NB4 (cell line): ENCODE measurements around the gene ZNF836.
A peak's percentile ranks its signal among the peaks of the same experiment; 100 is the strongest.
"Not testable (repeated sequence)": the region's sequence is repeated elsewhere in the genome, so short reads cannot be mapped to it uniquely, and the experiment has no call there.

Source experiments
- DNase-seq: peaks from one replicate; pipeline ENCODE4 v3.0.0; 2010; ENCODE audit warnings: low read depth
- H3K4me3 ChIP-seq: one replicate; pipeline ENCODE4 v1.5.1; 2011; ENCODE audit warnings: mild to moderate bottlenecking, low read depth, low read length, moderate library complexity
- MYC ChIP-seq: IDR thresholded peaks from 2 replicates; pipeline ENCODE4 v1.6.1; 2011; ENCODE audit warnings: low read depth, low read length
- POLR2A ChIP-seq: IDR thresholded peaks from 2 replicates; pipeline ENCODE4 v1.6.1; 2011; ENCODE audit warnings: mild to moderate bottlenecking; ENCODE audit not compliant: insufficient read length; ENCODE audit errors: extremely low read depth
- TF ChIP-seq, protein P1 (sequence below): IDR thresholded peaks from one replicate; pipeline ENCODE4 v1.5.1; 2012; ENCODE audit warnings: low read depth, low read length
- TF ChIP-seq, protein P2 (sequence below): IDR thresholded peaks from 2 replicates; pipeline ENCODE4 v1.6.1; 2011; ENCODE audit warnings: low read depth, low read length

The ZNF836 gene

DNA sequence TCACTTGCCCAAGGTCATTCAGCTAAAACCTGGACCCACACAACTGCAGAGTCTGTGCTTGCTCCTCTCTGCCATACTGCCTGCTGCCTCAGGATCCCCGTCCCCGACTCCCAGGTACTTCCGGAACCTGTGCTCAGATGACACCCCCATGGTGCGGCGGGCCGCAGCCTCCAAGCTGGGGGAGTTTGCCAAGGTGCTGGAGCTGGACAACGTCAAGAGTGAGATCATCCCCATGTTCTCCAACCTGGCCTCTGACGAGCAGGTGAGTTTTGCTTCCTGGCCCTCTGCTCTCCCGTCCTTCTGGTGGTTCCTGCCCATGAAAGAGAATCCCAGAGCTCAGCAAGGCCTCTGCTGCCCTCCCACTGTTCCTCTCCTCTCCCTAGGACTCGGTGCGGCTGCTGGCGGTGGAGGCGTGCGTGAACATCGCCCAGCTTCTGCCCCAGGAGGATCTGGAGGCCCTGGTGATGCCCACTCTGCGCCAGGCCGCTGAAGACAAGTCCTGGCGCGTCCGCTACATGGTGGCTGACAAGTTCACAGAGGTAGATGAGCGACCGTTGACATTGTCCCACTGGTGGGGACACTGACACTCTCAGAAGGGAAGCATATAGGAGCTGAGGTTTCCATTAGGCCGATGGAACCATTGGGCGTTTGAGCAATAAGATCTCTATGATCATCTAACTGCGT is 41.3 kb upstream of the ZNF836 start:
- no peak overlapping the region for H3K4me3 ChIP-seq
- TF ChIP-seq MYC (no peak), POLR2A (no peak)
- TF ChIP-seq, protein P1, sequence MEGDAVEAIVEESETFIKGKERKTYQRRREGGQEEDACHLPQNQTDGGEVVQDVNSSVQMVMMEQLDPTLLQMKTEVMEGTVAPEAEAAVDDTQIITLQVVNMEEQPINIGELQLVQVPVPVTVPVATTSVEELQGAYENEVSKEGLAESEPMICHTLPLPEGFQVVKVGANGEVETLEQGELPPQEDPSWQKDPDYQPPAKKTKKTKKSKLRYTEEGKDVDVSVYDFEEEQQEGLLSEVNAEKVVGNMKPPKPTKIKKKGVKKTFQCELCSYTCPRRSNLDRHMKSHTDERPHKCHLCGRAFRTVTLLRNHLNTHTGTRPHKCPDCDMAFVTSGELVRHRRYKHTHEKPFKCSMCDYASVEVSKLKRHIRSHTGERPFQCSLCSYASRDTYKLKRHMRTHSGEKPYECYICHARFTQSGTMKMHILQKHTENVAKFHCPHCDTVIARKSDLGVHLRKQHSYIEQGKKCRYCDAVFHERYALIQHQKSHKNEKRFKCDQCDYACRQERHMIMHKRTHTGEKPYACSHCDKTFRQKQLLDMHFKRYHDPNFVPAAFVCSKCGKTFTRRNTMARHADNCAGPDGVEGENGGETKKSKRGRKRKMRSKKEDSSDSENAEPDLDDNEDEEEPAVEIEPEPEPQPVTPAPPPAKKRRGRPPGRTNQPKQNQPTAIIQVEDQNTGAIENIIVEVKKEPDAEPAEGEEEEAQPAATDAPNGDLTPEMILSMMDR: no peak
- TF ChIP-seq, protein P2, sequence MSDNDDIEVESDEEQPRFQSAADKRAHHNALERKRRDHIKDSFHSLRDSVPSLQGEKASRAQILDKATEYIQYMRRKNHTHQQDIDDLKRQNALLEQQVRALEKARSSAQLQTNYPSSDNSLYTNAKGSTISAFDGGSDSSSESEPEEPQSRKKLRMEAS: no peak
- DNase-seq: no peak

DNA sequence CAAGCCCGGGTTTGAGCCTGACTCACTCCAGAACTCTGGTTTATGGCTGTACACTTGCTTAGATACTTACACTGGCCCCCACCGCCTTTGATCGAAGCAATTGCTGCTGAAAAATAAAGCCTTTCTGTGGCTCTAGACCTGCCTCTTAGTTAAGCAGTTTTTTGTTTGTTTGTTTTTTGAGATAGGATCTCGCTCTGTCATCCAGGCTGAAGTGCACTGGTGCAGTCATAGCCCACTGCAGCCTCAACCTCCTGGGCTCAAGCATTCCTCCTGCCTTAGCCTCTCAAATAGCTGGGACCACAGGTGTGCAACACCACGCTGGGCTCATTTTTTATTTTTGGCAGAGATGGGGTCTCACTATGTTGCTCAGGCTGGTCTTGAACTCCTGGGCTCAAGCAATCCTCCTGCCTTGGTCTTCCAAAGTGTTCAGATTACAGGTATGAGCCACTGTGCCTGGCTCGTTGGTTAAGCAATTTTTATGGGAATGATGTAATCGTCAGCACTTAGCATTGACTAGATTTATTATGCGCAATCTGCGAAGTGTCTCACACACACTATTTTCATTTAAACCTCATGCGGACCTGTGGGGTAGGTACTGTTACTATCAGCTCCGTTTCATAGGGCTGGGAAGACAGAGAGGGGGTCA is 40.6 kb upstream of the ZNF836 start:
- H3K4me3 ChIP-seq: no peak overlapping the region
- peak; percentile 10 for DNase-seq
- TF ChIP-seq, protein P1: no peak
- TF ChIP-seq POLR2A: no peak
- TF ChIP-seq, protein P2: no peak
- no peak for TF ChIP-seq MYC

DNA sequence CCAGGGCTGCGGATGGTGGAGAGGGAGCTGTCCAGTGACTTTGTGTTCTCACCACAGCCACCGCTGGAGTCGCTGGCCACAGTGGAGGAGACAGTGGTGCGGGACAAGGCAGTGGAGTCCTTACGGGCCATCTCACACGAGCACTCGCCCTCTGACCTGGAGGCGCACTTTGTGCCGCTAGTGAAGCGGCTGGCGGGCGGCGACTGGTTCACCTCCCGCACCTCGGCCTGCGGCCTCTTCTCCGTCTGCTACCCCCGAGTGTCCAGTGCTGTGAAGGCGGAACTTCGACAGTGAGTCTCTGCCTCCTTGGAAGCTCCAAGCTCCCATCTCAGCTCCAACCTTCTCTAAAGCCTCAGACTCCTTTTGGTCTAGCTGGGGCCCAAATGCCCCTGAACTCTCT is 39.8 kb upstream of the ZNF836 start:
- TF ChIP-seq, protein P1: no peak
- no peak for DNase-seq
- H3K4me3 ChIP-seq: no peak overlapping the region

DNA sequence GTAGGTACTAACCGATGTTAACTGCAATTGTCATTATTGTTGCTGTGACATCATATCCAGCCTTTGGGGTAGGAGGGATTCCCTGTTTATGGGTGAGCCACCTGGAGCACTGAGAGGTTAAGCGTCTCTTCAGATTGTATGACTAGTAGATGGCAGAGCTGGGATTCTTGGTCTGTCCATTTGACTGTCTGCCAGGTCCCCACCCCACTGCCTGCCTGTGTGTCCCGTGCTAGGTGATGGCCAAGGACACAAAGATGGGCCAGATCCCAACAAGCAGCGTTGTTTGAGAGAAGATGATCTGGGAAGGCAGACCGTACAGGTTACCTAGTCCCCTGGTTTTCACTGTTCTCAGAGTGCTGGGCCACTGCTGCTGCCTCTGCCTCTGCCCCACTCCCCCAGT is 35.1 kb upstream of the ZNF836 start:
- no peak overlapping the region for H3K4me3 ChIP-seq
- TF ChIP-seq POLR2A (no peak), MYC (no peak)
- TF ChIP-seq, protein P1: no peak
- TF ChIP-seq, protein P2: no peak
- no peak for DNase-seq

DNA sequence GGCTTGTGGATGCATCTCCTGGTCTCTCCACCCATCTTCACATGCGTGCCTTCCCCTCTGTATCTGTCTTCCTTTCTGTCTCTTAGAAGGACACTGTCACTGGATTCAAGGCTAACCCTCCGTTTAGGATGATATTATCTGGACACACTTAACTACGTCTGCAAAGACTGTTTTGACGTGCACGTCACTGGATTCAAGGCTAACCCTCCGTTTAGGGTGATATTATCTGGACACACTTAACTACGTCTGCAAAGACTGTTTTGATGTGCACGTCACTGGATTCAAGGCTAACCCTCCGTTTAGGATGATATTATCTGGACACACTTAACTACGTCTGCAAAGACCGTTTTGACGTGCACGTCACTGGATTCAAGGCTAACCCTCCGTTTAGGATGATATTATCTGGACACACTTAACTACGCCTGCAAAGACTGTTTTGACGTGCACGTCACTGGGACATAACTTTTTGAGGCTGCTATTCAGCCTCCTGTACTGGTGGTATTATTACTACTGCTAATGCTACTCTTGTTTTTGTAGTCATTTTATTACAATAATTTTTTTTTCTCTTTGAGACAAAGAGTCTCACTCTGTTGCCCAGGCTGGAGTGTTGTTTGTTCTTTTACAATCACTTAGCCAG is 29.5 kb upstream of the ZNF836 start:
- not testable (repeated sequence) for H3K4me3 ChIP-seq, DNase-seq

DNA sequence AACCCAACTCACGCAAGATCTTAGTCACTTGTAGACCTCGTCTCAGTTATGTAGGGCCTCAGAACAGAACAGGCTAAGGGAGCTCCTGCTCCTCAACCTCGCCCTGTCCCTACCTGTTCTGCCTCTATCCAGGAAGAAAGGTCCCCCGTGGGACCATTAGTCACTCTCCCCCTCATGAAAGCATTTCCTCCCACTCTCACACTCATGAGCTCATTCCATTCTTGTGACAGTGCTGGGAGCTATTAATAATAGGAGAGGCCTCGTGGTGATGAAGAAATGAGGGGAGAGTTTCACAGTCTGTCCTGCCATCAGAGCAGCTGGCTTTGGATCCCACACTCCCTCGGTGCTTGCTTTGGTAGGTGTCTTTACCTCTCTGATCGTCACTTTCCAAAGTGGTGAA is 28.6 kb upstream of the ZNF836 start:
- no peak overlapping the region for H3K4me3 ChIP-seq
- peak; percentile 17 for DNase-seq
- TF ChIP-seq MYC: no peak
- TF ChIP-seq, protein P2: no peak
- TF ChIP-seq, protein P1: no peak
- no peak for TF ChIP-seq POLR2A
